HCT116 (cell line): ENCODE data around the gene IQGAP2. TPM values are rescaled to one million over a fixed set of nuclear protein-coding genes. Genes with fewer than 3 reads are reported as not detected.

Experiments used
- ATAC-seq: fragments of 200-7000 bp; cut with Tn5 transposase; 2 replicates; pipeline ENCODE4 v1.9.1; 2020; ENCODE audit warnings: mild to moderate bottlenecking, moderate library complexity
- BruUV-seq: library from RNA; stranded (reverse); fragments of 400-500 nt; replicated peaks from 2 replicates; lab custom pipeline; 2021; lab: Mats Ljungman, UMichigan
- CTCF ChIA-PET: fragments of 300-600 bp; sonication (Branson Sonifier 250); formaldehyde crosslinking; loops from one replicate; lab custom pipeline; 2021; ENCODE audit warnings: antibody characterized with exemption; lab: Charles Lee
- POLR2A ChIA-PET: fragments of 300-600, 350-600 bp; sonication (Branson Sonifier 250); formaldehyde crosslinking; loops from one replicate; lab custom pipeline; 2021; ENCODE audit warnings: antibody characterized with exemption; lab: Charles Lee
- RAD21 ChIA-PET, 2 experiments: fragments of 300-600 bp; sonication (Branson Sonifier 250); formaldehyde crosslinking; loops; one replicate each; lab custom pipeline; 2023; ENCODE audit warnings: low total read pairs in 2 of 2; ENCODE audit not compliant: uncharacterized antibody in 2 of 2, unreplicated experiment in 2 of 2, low non-redundant PET in 1 of 2; lab: Charles Lee
- DNase-seq: peaks from one replicate; pipeline ENCODE4 v3.0.0-alpha.2; 2010; ENCODE audit warnings: low read depth, low spot score
- H2AFZ ChIP-seq: fragments of 200-600 bp; shearing (Covaris generic), sonication (generic); 2 replicates; pipeline ENCODE4 v1.6.1; 2017; ENCODE audit warnings: low read depth, mixed run types, mixed read lengths, antibody characterized with exemption, low read length; ENCODE audit not compliant: poor library complexity, severe bottlenecking
- H3K27ac ChIP-seq: 2 replicates; pipeline ENCODE4 v1.5.1; 2012; ENCODE audit warnings: low read depth, low read length
- H3K27me3 ChIP-seq: fragments of 200-600 bp; sonication (generic); 2 replicates; pipeline ENCODE4 v1.6.1; 2016; ENCODE audit warnings: mixed run types, low read length, mixed read lengths; ENCODE audit not compliant: insufficient read depth
- H3K36me3 ChIP-seq, 2 experiments: fragments of 200-500 bp in 1 of 2; fragments of 200-600 bp in 1 of 2; sonication (Bioruptor generic) in 1 of 2; sonication (generic) in 1 of 2; 2 replicates each; pipeline versions ENCODE4 v1.5.1 to v1.6.1; 2014 to 2016; ENCODE audit warnings: low read length in 2 of 2, inconsistent platforms in 1 of 2, mixed read lengths in 1 of 2, mixed run types in 1 of 2; ENCODE audit not compliant: insufficient read depth in 2 of 2, control insufficient read depth in 1 of 2
- H3K4me1 ChIP-seq, 2 experiments: fragments of 200-600 bp in 1 of 2; sonication (generic) in 1 of 2; 2 replicates each; pipeline versions ENCODE4 v1.5.1 to v1.6.1; 2012 to 2017; ENCODE audit warnings: low read length in 2 of 2, inconsistent platforms in 1 of 2, mild to moderate bottlenecking in 1 of 2, mixed read lengths in 1 of 2, mixed run types in 1 of 2, moderate library complexity in 1 of 2; ENCODE audit not compliant: insufficient read depth in 2 of 2, control insufficient read depth in 1 of 2
- H3K4me2 ChIP-seq: fragments of 200-600 bp; sonication (generic); 2 replicates; pipeline ENCODE4 v1.6.1; 2017; ENCODE audit warnings: mixed run types, low read length, mixed read lengths
- H3K4me3 ChIP-seq, 2 experiments: fragments of 200-600 bp in 1 of 2; sonication (generic) in 1 of 2; replicated peaks in 1 of 2; 2 replicates each; pipeline ENCODE4 v1.5.1; 2011 to 2016; ENCODE audit warnings: low read length in 2 of 2, control low read depth in 1 of 2, low read depth in 1 of 2, mild to moderate bottlenecking in 1 of 2, mixed read lengths in 1 of 2, mixed run types in 1 of 2
- H3K79me2 ChIP-seq: fragments of 200-600 bp; sonication (generic); 2 replicates; pipeline ENCODE4 v1.6.1; 2017; ENCODE audit warnings: mild to moderate bottlenecking, mixed run types, low read length, moderate library complexity, mixed read lengths; ENCODE audit not compliant: insufficient read depth
- H3K9ac ChIP-seq: fragments of 200-600 bp; sonication (generic); 2 replicates; pipeline ENCODE4 v1.6.1; 2016; ENCODE audit warnings: low read length, mixed read lengths
- H3K9me2 ChIP-seq: fragments of 200-600 bp; sonication (generic), shearing (Covaris generic); 2 replicates; pipeline ENCODE4 v1.6.1; 2017; ENCODE audit warnings: mixed run types, mild to moderate bottlenecking, moderate library complexity; ENCODE audit not compliant: insufficient read depth
- H3K9me3 ChIP-seq, 2 experiments: fragments of 200-500 bp in 1 of 2; fragments of 200-600 bp in 1 of 2; sonication (Bioruptor generic) in 1 of 2; sonication (generic) in 1 of 2; 2 replicates each; pipeline ENCODE4 v1.6.1; 2014 to 2017; ENCODE audit warnings: low read length in 2 of 2, mixed read lengths in 2 of 2, inconsistent platforms in 1 of 2, low read depth in 1 of 2, mild to moderate bottlenecking in 1 of 2, mixed run types in 1 of 2, moderate library complexity in 1 of 2; ENCODE audit not compliant: control insufficient read depth in 1 of 2, insufficient read depth in 1 of 2
- H4K20me1 ChIP-seq: fragments of 200-600 bp; sonication (generic), shearing (Covaris generic); 2 replicates; pipeline ENCODE4 v1.6.1; 2017; ENCODE audit warnings: mixed run types, mild to moderate bottlenecking, moderate library complexity; ENCODE audit not compliant: insufficient read depth
- CEBPB ChIP-seq: IDR thresholded peaks from 2 replicates; pipeline ENCODE4 v1.6.1; 2012; ENCODE audit warnings: low read depth
- ELF1 ChIP-seq: IDR thresholded peaks from 2 replicates; pipeline ENCODE4 v1.6.1; 2012; ENCODE audit warnings: low read depth, borderline replicate concordance
- EZH2 ChIP-seq: fragments of 200-600 bp; sonication (generic); IDR thresholded peaks from 2 replicates; pipeline ENCODE4 v1.6.1; 2017; ENCODE audit warnings: antibody characterized with exemption, mixed run types
- FOSL1 ChIP-seq: IDR thresholded peaks from 2 replicates; pipeline ENCODE4 v1.6.1; 2012; ENCODE audit warnings: low read depth
- JUND ChIP-seq: IDR thresholded peaks from 2 replicates; pipeline ENCODE4 v1.6.1; 2012
- POLR2AphosphoS5 ChIP-seq: IDR thresholded peaks from 2 replicates; pipeline ENCODE4 v1.6.1; 2011; ENCODE audit warnings: mild to moderate bottlenecking, low read depth, low read length, moderate library complexity
- RAD21 ChIP-seq: IDR thresholded peaks from 2 replicates; pipeline ENCODE4 v1.6.1; 2012; ENCODE audit warnings: low read depth, mild to moderate bottlenecking
- SIN3A ChIP-seq: IDR thresholded peaks from 2 replicates; pipeline ENCODE4 v1.6.1; 2012; ENCODE audit warnings: low read depth
- SRF ChIP-seq: IDR thresholded peaks from 2 replicates; pipeline ENCODE4 v1.6.1; 2012; ENCODE audit warnings: low read depth
- TCF7L2 ChIP-seq: IDR thresholded peaks from 2 replicates; pipeline ENCODE4 v1.7.0; 2011; ENCODE audit warnings: borderline replicate concordance, inconsistent platforms; ENCODE audit not compliant: insufficient read depth, insufficient read length; ENCODE audit errors: extremely low read depth
- ZFX ChIP-seq: fragments of 450-650 bp; IDR thresholded peaks from 2 replicates; pipeline ENCODE4 v1.6.1; 2017
- ZNF274 ChIP-seq: fragments of 200-500 bp; sonication (Bioruptor generic); IDR thresholded peaks from 2 replicates; pipeline ENCODE4 v1.6.1; 2014; ENCODE audit warnings: mild to moderate bottlenecking, low read depth, low read length, inconsistent platforms
- intact Hi-C: fragments of 100-400 bp; cut with micrococcal nuclease; formaldehyde crosslinking; loops from 2 replicates; pipeline ENCODE4 v1.10.0; 2022
- total RNA-seq: library from RNA; stranded (reverse); gene quantifications from one replicate; pipeline ENCODE4 v1.2.1, GENCODE V29; 2021; ENCODE audit not compliant: unreplicated experiment
- TF ChIP-seq, protein P1 (sequence below): IDR thresholded peaks from 2 replicates; pipeline ENCODE4 v1.6.1; 2012; ENCODE audit warnings: low read depth
- TF ChIP-seq, protein P2 (sequence below): IDR thresholded peaks from 2 replicates; pipeline ENCODE4 v1.6.1; 2012
- TF ChIP-seq, protein P3 (sequence below): IDR thresholded peaks from 2 replicates; pipeline ENCODE4 v1.6.1; 2011; ENCODE audit warnings: mild to moderate bottlenecking, low read length, moderate library complexity; ENCODE audit not compliant: insufficient replicate concordance; ENCODE audit errors: extremely low read depth

IQGAP2 gene
- total RNA-seq, 1 experiment from 2014 or later, result 2.0 TPM

DNA sequence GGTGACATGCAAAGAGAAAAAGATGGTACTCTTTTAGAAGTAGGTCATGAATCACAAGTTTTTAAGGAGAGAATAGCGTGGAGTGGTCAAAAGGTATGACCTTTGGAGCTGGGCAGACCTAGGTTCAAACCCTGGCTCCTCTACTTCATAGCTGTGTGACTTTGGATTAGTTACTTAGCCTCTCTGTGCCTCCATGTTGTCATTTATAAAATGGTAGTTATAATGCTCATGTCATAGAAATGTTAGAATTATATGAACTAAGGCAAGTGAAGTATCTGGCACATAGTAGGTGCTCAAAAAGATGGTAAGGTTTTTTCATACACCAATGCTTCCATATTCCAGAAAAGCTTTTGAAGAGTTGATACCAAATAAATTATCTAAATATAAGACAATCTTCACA lies 320.2 kb downstream of the IQGAP2 start:
- Histone ChIP-seq H3K79me2 (peaks cover 8% of the 10 kb centered on the region), H4K20me1 (no peaks in the 10 kb centered on the region), H3K9ac (no peak overlapping the region), H3K4me1 (no peaks in the 10 kb centered on the region; a peak in 1 of 4 replicates), H3K9me3 (no peaks in the 10 kb centered on the region), H3K27ac (no peak overlapping the region), H3K4me3 (no peak overlapping the region), H3K4me2 (no peak overlapping the region), H3K9me2 (no peaks in the 10 kb centered on the region), H2AFZ (no peak overlapping the region), H3K27me3 (no peaks in the 10 kb centered on the region), H3K36me3 (no peaks in the 10 kb centered on the region; a peak in 1 of 4 replicates)
- ChIA-PET POLR2A (no interaction called here), RAD21 (no interaction called here), CTCF (no interaction called here)
- DNase-seq (no peak), ATAC-seq (no peak)
- BruUV-seq, result no TSS peak
- TF ChIP-seq JUND (no peak), ELF1 (no peak), SRF (no peak), POLR2AphosphoS5 (no peak), FOSL1 (no peak), EZH2 (no peak), RAD21 (no peak), SIN3A (no peak), CEBPB (no peak), TCF7L2 (no peak), ZNF274 (no peak), ZFX (no peak)
- TF ChIP-seq, protein P1, sequence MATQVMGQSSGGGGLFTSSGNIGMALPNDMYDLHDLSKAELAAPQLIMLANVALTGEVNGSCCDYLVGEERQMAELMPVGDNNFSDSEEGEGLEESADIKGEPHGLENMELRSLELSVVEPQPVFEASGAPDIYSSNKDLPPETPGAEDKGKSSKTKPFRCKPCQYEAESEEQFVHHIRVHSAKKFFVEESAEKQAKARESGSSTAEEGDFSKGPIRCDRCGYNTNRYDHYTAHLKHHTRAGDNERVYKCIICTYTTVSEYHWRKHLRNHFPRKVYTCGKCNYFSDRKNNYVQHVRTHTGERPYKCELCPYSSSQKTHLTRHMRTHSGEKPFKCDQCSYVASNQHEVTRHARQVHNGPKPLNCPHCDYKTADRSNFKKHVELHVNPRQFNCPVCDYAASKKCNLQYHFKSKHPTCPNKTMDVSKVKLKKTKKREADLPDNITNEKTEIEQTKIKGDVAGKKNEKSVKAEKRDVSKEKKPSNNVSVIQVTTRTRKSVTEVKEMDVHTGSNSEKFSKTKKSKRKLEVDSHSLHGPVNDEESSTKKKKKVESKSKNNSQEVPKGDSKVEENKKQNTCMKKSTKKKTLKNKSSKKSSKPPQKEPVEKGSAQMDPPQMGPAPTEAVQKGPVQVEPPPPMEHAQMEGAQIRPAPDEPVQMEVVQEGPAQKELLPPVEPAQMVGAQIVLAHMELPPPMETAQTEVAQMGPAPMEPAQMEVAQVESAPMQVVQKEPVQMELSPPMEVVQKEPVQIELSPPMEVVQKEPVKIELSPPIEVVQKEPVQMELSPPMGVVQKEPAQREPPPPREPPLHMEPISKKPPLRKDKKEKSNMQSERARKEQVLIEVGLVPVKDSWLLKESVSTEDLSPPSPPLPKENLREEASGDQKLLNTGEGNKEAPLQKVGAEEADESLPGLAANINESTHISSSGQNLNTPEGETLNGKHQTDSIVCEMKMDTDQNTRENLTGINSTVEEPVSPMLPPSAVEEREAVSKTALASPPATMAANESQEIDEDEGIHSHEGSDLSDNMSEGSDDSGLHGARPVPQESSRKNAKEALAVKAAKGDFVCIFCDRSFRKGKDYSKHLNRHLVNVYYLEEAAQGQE, result no peak
- TF ChIP-seq, protein P2, sequence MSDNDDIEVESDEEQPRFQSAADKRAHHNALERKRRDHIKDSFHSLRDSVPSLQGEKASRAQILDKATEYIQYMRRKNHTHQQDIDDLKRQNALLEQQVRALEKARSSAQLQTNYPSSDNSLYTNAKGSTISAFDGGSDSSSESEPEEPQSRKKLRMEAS, result no peak
- TF ChIP-seq, protein P3, sequence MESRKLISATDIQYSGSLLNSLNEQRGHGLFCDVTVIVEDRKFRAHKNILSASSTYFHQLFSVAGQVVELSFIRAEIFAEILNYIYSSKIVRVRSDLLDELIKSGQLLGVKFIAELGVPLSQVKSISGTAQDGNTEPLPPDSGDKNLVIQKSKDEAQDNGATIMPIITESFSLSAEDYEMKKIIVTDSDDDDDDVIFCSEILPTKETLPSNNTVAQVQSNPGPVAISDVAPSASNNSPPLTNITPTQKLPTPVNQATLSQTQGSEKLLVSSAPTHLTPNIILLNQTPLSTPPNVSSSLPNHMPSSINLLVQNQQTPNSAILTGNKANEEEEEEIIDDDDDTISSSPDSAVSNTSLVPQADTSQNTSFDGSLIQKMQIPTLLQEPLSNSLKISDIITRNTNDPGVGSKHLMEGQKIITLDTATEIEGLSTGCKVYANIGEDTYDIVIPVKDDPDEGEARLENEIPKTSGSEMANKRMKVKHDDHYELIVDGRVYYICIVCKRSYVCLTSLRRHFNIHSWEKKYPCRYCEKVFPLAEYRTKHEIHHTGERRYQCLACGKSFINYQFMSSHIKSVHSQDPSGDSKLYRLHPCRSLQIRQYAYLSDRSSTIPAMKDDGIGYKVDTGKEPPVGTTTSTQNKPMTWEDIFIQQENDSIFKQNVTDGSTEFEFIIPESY, result no peak
- intact Hi-C loops, result no loop called here
